Measurements from ENCODE around the gene PNLIPRP2.

GRCh38 chr10:116598329-116598728 lies 22.4 kb upstream of the PNLIPRP2 start:
- TF ChIP-seq YY1 (IDR thresholded peaks at IDR 0.05; ENCODE audit: insufficient read depth, insufficient read length): no peak
- TF ChIP-seq SUZ12 (IDR thresholded peaks at IDR 0.05; ENCODE audit: extremely low read depth, insufficient read depth, insufficient read length): no peak
- no peak for TF ChIP-seq ZNF274 (IDR thresholded peaks at IDR 0.05; ENCODE audit: low read depth, low read length)

All from NT2/D1 (cell line).